Vagina (tissue), 2 donors: ENCODE data around the gene TMA16.

Experiments used
- POLR2AphosphoS5 ChIP-seq, 2 donors: sonication (generic); formaldehyde crosslinking; IDR thresholded peaks; one replicate each; pipeline ENCODE4 v1.9.0; 2017; ENCODE audit warnings: antibody characterized with exemption in 2 of 2, mild to moderate bottlenecking in 2 of 2, low read depth in 1 of 2; ENCODE audit not compliant: insufficient read depth in 1 of 2
- TF ChIP-seq, protein P1 (sequence below), 3 experiments: fragments of 450-650 bp in 2 of 3; fragments of 200-600 bp in 1 of 3; sonication (generic) in 1 of 3; IDR thresholded peaks; one replicate each; pipeline ENCODE4 v1.5.1; 2017 to 2019; ENCODE audit warnings: antibody characterized with exemption in 3 of 3, mild to moderate bottlenecking in 2 of 3, moderate library complexity in 2 of 3

DNA sequence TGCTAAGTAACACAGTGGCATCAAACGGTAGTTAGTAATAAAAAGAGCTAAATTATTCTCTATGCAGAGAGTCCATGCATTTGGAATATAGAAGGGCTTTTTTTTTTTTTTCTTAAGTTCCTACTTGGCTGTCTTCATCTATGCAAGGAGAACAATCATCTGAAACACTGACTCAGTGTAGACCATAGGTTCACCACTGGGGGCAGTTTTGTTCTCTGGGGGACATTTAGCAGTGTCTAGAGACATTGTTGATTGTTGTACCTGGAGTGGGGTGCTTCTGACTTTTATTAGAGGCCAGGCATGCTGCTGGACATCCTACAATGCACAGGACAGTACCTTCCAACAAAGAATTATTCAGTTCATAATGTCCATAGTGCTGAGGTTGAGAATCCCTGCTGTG lies 41.2 kb downstream of the TMA16 start:
- TF ChIP-seq, protein P1, sequence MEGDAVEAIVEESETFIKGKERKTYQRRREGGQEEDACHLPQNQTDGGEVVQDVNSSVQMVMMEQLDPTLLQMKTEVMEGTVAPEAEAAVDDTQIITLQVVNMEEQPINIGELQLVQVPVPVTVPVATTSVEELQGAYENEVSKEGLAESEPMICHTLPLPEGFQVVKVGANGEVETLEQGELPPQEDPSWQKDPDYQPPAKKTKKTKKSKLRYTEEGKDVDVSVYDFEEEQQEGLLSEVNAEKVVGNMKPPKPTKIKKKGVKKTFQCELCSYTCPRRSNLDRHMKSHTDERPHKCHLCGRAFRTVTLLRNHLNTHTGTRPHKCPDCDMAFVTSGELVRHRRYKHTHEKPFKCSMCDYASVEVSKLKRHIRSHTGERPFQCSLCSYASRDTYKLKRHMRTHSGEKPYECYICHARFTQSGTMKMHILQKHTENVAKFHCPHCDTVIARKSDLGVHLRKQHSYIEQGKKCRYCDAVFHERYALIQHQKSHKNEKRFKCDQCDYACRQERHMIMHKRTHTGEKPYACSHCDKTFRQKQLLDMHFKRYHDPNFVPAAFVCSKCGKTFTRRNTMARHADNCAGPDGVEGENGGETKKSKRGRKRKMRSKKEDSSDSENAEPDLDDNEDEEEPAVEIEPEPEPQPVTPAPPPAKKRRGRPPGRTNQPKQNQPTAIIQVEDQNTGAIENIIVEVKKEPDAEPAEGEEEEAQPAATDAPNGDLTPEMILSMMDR (IDR thresholded peaks at IDR 0.05): no peak
- TF ChIP-seq POLR2AphosphoS5 (IDR thresholded peaks at IDR 0.05; ENCODE audit: insufficient read depth in 1 of 2, low read depth in 1 of 2): no peak
